Activated naive CD8-positive, alpha-beta T cell treated with anti-CD3 and anti-CD28 coated beads, Interleukin-2, amount 50 U/mL, for 24 hours (primary cell): ENCODE results near the gene MACC1.

Experiments used
- ATAC-seq: fragments of 150-1000 bp; cut with Tn5 transposase; one replicate; pipeline ENCODE4 v1.10.0; 2021
- DNase-seq: peaks from one replicate; pipeline ENCODE4 v3.0.0; 2021
- H3K27ac Mint-ChIP-seq: one replicate; pipeline ENCODE4 v1.8.0; 2021; ENCODE audit warnings: mild to moderate bottlenecking, mixed read lengths
- H3K27me3 Mint-ChIP-seq: one replicate; pipeline ENCODE4 v1.8.0; 2021; ENCODE audit warnings: mixed read lengths
- H3K36me3 Mint-ChIP-seq: one replicate; pipeline ENCODE4 v1.8.0; 2021; ENCODE audit warnings: low read depth, mixed read lengths
- H3K4me1 Mint-ChIP-seq: one replicate; pipeline ENCODE4 v1.8.0; 2021; ENCODE audit warnings: mixed read lengths
- H3K4me3 Mint-ChIP-seq: one replicate; pipeline ENCODE4 v1.8.0; 2021; ENCODE audit warnings: mild to moderate bottlenecking, moderate library complexity, mixed read lengths
- H3K9me3 Mint-ChIP-seq: one replicate; pipeline ENCODE4 v1.8.0; 2021; ENCODE audit warnings: mixed read lengths

The MACC1 gene

DNA sequence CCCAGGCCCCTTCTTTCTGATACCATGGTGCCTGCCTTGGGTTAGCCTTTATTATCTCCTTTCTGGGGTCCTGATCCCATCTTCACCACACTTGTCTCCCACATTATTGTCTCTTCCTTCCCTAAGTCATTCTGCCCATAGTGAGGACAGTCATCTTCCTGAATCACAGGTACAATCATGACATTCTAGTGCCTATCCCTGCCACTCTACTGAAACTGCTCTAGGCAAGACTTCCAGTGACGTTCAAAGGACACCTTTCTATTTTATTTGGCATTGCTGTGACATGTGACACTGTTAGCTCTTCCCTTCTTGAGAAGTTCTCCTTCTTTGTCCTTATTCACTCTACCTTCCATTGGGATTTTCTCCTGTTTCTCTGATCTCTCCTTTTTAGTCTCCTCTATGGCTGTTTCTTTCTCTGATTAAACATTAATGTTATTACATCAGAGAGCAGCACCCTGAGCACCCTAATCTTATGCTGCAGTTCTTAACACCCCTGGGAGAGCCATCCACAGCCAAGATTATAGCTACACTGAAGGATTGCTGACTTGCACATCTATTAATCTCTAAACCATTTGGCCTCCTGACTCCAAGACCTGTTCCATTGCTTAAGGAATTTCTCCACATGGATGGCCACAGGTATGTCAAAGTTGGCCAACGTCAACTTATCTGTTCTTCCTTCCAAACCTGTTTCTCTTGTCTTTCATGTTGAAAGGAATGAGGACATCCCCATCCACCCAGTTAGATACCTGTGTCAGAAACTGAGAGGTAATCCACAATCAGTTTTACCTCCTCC lies 10.9 kb downstream of the MACC1 start:
- ATAC-seq = no peak
- no peak overlapping the region for H3K27ac Mint-ChIP-seq

DNA sequence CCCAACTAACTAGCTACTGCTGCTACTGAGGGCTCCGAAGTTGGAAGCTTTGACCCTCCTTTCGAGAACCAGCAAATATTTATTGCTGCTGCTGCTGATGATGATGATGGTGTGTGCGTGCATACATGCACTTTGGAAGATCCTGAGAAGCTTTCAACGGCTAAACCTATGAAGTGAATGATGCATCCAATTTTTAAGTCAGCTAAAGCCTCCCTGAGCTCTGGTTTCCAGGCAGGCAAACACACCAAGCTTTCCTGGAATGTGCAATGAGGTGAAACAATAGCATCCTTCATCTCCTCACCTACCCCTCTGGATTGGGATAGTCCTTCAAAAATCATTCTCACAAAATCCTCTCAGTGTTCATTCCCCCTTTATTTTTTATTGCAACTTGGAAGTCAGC lies 13.9 kb downstream of the MACC1 start:
- peaks cover 13% of the 10 kb centered on the region for H3K4me1 Mint-ChIP-seq
- H3K36me3 Mint-ChIP-seq = peaks cover 1% of the 10 kb centered on the region
- H3K4me3 Mint-ChIP-seq = no peak overlapping the region
- no peak overlapping the region for H3K27ac Mint-ChIP-seq
- peaks cover 6% of the 10 kb centered on the region for H3K9me3 Mint-ChIP-seq
- no peak for ATAC-seq
- H3K27me3 Mint-ChIP-seq = no peaks in the 10 kb centered on the region
- no peak for DNase-seq

More for the DNA sequence above, 10.9 kb downstream of the MACC1 start:
- Mint-ChIP-seq H3K9me3 (peaks cover 20% of the 10 kb centered on the region), H3K27me3 (no peaks in the 10 kb centered on the region), H3K4me1 (peaks cover 2% of the 10 kb centered on the region), H3K4me3 (no peak overlapping the region), H3K36me3 (peaks cover 3% of the 10 kb centered on the region)
- no peak for DNase-seq

GRCh38 chr7:20201380-20201779 lies 15.8 kb downstream of the MACC1 start:
- DNase-seq (no peak), ATAC-seq (no peak)
- no peaks in the 10 kb centered on the region for H3K27me3 Mint-ChIP-seq
- no peak overlapping the region for H3K4me3 Mint-ChIP-seq
- peak overlapping the region; percentile 19 for H3K27ac Mint-ChIP-seq
- H3K4me1 Mint-ChIP-seq = peaks cover 13% of the 10 kb centered on the region
- no peaks in the 10 kb centered on the region for H3K9me3 Mint-ChIP-seq
- no peaks in the 10 kb centered on the region for H3K36me3 Mint-ChIP-seq

GRCh38 chr7:20200971-20201370 lies 16.2 kb downstream of the MACC1 start:
- H3K27ac Mint-ChIP-seq = no peak overlapping the region
- H3K4me3 Mint-ChIP-seq = no peak overlapping the region
- H3K9me3 Mint-ChIP-seq = no peaks in the 10 kb centered on the region
- H3K27me3 Mint-ChIP-seq = no peaks in the 10 kb centered on the region
- no peak for DNase-seq
- peaks cover 13% of the 10 kb centered on the region for H3K4me1 Mint-ChIP-seq
- no peaks in the 10 kb centered on the region for H3K36me3 Mint-ChIP-seq
- no peak for ATAC-seq

DNA sequence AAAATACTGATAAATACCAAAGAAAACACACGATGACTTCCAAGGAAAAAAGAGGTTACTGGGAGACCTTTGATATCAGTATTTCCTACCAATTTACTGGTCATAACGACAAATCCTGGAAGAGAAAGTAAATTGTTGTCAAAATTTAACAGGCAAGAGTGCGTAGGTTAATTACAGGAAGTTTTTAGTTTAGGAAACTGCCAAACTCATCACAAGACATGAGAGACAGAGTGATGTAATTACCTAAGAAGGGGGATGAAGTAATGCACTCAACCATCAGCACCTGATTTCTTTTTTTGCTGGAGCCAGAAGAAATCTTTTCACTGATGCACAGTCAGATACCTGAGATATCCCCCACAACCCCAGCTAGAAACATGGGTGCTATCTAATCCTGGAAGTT lies 16.8 kb downstream of the MACC1 start:
- no peaks in the 10 kb centered on the region for H3K27me3 Mint-ChIP-seq
- no peaks in the 10 kb centered on the region for H3K36me3 Mint-ChIP-seq
- ATAC-seq = no peak
- no peak for DNase-seq
- no peaks in the 10 kb centered on the region for H3K9me3 Mint-ChIP-seq
- no peak overlapping the region for H3K4me3 Mint-ChIP-seq
- H3K27ac Mint-ChIP-seq = no peak overlapping the region
- peaks cover 13% of the 10 kb centered on the region for H3K4me1 Mint-ChIP-seq

DNA sequence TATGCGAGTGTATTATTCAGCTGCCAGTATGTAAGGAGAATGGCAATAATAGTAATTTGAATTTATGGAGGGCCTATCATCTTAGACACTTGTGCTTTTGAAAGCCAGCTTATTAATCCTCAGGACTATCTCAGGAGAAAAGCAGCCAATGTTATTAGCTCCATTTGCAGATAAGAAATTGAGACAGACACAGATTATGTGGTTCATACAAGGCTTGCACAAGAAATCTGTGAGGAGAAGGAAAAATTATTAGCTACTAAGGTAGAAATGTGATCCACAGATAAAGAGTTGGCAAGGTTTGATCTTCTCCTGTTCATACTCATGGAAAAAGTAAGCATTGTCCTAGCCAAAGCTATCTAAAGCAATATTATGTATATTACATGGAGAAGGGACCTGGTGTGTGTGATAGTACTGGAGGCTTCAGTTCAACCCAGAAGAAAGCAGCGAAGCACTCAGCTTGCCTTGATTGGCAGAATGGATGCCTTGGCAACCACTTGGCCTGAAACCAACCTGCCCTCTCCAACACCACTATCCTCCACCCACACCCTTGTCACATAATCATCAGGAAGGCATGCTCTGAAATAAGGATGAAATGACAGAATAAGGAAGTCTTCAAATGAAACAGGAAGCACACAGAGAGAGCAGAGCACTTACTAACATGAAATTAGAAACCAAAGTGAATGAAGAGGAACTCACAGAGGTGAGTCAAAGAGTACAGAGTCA lies 18.0 kb downstream of the MACC1 start:
- no peaks in the 10 kb centered on the region for H3K9me3 Mint-ChIP-seq
- H3K36me3 Mint-ChIP-seq = no peaks in the 10 kb centered on the region
- H3K27me3 Mint-ChIP-seq = no peaks in the 10 kb centered on the region
- H3K4me1 Mint-ChIP-seq = peaks cover 13% of the 10 kb centered on the region
- ATAC-seq (peak; percentile 43), DNase-seq (peak; percentile 11)
- H3K27ac Mint-ChIP-seq = peak overlapping the region; percentile 19
- H3K4me3 Mint-ChIP-seq = no peak overlapping the region

DNA sequence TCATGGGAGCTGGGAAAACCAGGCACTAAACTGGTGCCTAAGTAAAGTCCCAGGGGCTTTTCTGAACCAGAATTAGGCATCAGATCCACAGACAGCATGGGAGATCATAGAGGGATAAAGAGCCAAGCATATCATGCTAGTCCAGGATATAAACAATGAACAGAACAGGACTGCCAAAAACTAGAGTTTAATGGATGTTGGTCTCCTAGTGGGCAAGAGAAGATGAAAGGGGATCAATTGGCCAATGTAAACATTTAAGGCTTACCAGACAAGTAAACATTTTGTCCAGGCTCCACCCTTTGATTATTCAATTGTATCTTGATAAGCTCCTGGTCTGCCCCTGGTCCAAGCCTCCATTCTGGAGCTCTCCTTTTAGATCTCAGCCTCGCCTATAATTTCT lies 18.9 kb downstream of the MACC1 start:
- Mint-ChIP-seq H3K36me3 (no peaks in the 10 kb centered on the region), H3K27ac (no peak overlapping the region), H3K4me3 (no peak overlapping the region), H3K27me3 (no peaks in the 10 kb centered on the region), H3K4me1 (peaks cover 14% of the 10 kb centered on the region), H3K9me3 (no peaks in the 10 kb centered on the region)
- no peak for DNase-seq
- no peak for ATAC-seq

GRCh38 chr7:20197837-20198236 lies 19.3 kb downstream of the MACC1 start:
- no peak for DNase-seq
- H3K27ac Mint-ChIP-seq = no peak overlapping the region
- peaks cover 14% of the 10 kb centered on the region for H3K4me1 Mint-ChIP-seq
- H3K4me3 Mint-ChIP-seq = no peak overlapping the region
- ATAC-seq = no peak
- no peaks in the 10 kb centered on the region for H3K9me3 Mint-ChIP-seq
- no peaks in the 10 kb centered on the region for H3K36me3 Mint-ChIP-seq
- no peaks in the 10 kb centered on the region for H3K27me3 Mint-ChIP-seq

DNA sequence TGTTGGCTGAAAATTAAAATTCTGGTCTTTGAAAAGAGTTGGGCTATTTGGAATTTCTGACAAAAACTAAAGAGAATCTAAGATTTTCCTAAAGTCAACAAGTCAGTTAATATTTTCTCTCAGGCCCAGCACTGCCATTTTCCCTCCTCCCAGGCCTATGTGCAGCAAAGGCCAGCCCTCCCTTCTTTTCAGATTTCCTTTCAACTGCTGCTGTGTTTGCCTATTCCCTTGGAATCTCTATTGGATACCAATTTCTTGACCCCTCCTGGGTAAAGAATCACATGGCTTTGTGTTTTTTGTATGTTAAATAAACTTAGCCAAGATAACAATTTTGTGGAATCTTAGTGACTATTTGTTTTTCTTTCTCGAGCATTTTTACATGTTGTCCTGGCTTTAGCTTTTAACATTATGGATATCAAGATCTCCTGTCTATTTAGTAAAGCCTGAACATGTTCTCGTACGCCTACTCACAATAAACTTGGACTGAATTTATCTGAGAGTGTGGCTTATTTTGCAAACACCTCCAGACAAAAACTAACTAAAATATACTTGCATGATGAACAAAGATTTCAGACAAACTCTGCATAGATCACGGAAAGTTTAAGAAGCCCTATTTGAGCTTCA lies 19.9 kb downstream of the MACC1 start:
- no peaks in the 10 kb centered on the region for H3K27me3 Mint-ChIP-seq
- DNase-seq (no peak), ATAC-seq (no peak)
- H3K36me3 Mint-ChIP-seq = no peaks in the 10 kb centered on the region
- peaks cover 14% of the 10 kb centered on the region for H3K4me1 Mint-ChIP-seq
- no peaks in the 10 kb centered on the region for H3K9me3 Mint-ChIP-seq
- H3K27ac Mint-ChIP-seq = no peak overlapping the region
- H3K4me3 Mint-ChIP-seq = no peak overlapping the region

DNA sequence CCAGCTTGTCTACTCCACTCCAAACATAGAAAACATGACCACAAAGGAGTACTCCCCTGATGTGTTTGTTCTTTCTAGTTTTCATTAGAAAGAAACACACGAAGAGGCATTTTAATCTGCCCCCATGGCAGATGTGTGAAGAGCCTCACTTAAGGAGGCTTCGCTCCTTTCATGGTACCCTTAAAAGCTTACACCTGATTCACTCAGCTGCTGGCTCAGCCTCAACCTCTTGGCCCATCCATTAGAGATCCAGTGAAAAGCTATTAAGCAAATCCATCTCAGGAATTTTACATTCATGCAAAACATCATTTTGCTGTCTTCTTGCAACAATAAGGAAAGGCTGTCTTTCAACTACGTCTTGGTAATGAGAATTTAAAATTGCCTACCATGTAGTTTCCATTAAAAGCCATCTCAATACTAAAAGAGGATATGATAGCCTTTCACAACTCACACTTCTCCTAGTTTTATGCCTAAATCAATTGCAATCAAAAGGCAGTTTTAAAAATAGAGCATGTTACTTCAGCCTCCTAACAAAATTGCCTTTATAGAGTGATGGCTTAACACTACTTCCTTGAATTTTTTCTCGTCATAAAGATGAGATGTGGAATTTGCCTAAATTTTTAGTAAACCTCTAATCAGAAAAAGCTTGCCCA lies 22.7 kb downstream of the MACC1 start:
- H3K27me3 Mint-ChIP-seq = no peaks in the 10 kb centered on the region

GRCh38 chr7:20193873-20194272 lies 23.3 kb downstream of the MACC1 start:
- Mint-ChIP-seq H3K27me3 (no peaks in the 10 kb centered on the region), H3K4me3 (no peak overlapping the region), H3K4me1 (peaks cover 2% of the 10 kb centered on the region), H3K36me3 (no peaks in the 10 kb centered on the region), H3K9me3 (peaks cover 5% of the 10 kb centered on the region), H3K27ac (no peak overlapping the region)
- DNase-seq (no peak), ATAC-seq (no peak)

More for the DNA sequence above, 22.7 kb downstream of the MACC1 start:
- ATAC-seq = no peak
- H3K27ac Mint-ChIP-seq = no peak overlapping the region
- peaks cover 3% of the 10 kb centered on the region for H3K9me3 Mint-ChIP-seq
- DNase-seq = no peak
- H3K4me1 Mint-ChIP-seq = peaks cover 6% of the 10 kb centered on the region
- no peak overlapping the region for H3K4me3 Mint-ChIP-seq
- H3K36me3 Mint-ChIP-seq = no peaks in the 10 kb centered on the region

DNA sequence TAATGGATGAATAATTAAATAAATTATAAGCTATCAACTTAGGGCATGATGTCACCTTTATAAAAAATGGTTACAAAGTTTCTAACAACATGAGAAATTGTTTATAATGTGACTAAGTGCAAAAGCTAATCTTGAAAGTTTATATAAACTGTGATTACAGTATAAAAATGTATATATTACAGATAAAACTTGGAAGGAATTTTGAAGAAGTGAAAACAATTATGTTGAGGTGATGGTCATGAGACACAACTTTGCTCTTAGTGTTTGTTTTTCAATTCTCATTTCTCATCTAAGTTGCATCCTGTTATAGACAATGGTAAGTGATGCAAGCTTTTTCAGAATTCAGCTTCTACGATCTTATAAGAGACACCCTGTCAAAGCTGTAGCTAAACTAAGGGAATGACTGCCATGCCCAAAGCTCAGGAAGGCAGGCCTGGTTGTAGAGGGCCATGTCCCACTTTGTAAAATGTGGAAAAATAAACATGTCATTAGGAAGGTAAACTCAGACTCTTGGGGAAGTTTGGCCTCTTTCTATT lies 23.9 kb downstream of the MACC1 start:
- Mint-ChIP-seq H3K27ac (no peak overlapping the region), H3K36me3 (no peaks in the 10 kb centered on the region), H3K27me3 (no peaks in the 10 kb centered on the region), H3K4me1 (peaks cover 2% of the 10 kb centered on the region), H3K9me3 (peaks cover 5% of the 10 kb centered on the region), H3K4me3 (no peak overlapping the region)
- no peak for DNase-seq
- no peak for ATAC-seq

GRCh38 chr7:20191391-20191869 lies 25.8 kb downstream of the MACC1 start:
- Mint-ChIP-seq H3K27ac (no peak overlapping the region), H3K9me3 (peaks cover 5% of the 10 kb centered on the region), H3K4me1 (peaks cover 2% of the 10 kb centered on the region), H3K4me3 (no peak overlapping the region), H3K36me3 (no peaks in the 10 kb centered on the region), H3K27me3 (no peaks in the 10 kb centered on the region)
- DNase-seq (no peak), ATAC-seq (no peak)
